ENCODE results near the gene CHL1.

Gene CHL1

GRCh38 chr3:445960-446359, 249.4 kb downstream of the CHL1 start:
- TF ChIP-seq YY1 (IDR thresholded peaks at IDR 0.05; ENCODE audit: low read depth) (no peak), FOXM1 (IDR thresholded peaks at IDR 0.05; ENCODE audit: borderline replicate concordance, low read depth) (no peak), USF1 (IDR thresholded peaks at IDR 0.05) (no peak), TCF12 (IDR thresholded peaks at IDR 0.05; ENCODE audit: low read depth) (no peak), CEBPB (IDR thresholded peaks at IDR 0.05) (no peak), REST (IDR thresholded peaks at IDR 0.05; ENCODE audit: low read depth) (no peak), CREB1 (IDR thresholded peaks at IDR 0.05; ENCODE audit: low read depth) (no peak), TAF1 (IDR thresholded peaks at IDR 0.05; ENCODE audit: low read depth) (no peak), RAD21 (IDR thresholded peaks at IDR 0.05; ENCODE audit: low read depth) (no peak), NFIC (IDR thresholded peaks at IDR 0.05) (no peak), TEAD4 (IDR thresholded peaks at IDR 0.05) (no peak), EGR1 (IDR thresholded peaks at IDR 0.05) (no peak), EP300 (IDR thresholded peaks at IDR 0.05; ENCODE audit: borderline replicate concordance) (no peak), ZBTB7A (IDR thresholded peaks at IDR 0.05; ENCODE audit: low read depth) (no peak), MAX (IDR thresholded peaks at IDR 0.05) (no peak)

- no peak for TF ChIP-seq TAF1 (IDR thresholded peaks at IDR 0.05; ENCODE audit: low read depth)
- no peak for TF ChIP-seq RAD21 (IDR thresholded peaks at IDR 0.05; ENCODE audit: low read depth)
- no peak for TF ChIP-seq TCF12 (IDR thresholded peaks at IDR 0.05; ENCODE audit: low read depth)
- TF ChIP-seq USF1 (IDR thresholded peaks at IDR 0.05): no peak
- no peak for TF ChIP-seq EGR1 (IDR thresholded peaks at IDR 0.05)
- no peak for TF ChIP-seq TEAD4 (IDR thresholded peaks at IDR 0.05)
- no peak for TF ChIP-seq ZBTB7A (IDR thresholded peaks at IDR 0.05; ENCODE audit: low read depth)
- TF ChIP-seq CREB1 (IDR thresholded peaks at IDR 0.05; ENCODE audit: low read depth): no peak
- no peak for TF ChIP-seq MAX (IDR thresholded peaks at IDR 0.05)
- TF ChIP-seq REST (IDR thresholded peaks at IDR 0.05; ENCODE audit: low read depth): no peak
- TF ChIP-seq CEBPB (IDR thresholded peaks at IDR 0.05): no peak
- no peak for TF ChIP-seq EP300 (IDR thresholded peaks at IDR 0.05; ENCODE audit: borderline replicate concordance)
- no peak for TF ChIP-seq YY1 (IDR thresholded peaks at IDR 0.05; ENCODE audit: low read depth)
- TF ChIP-seq FOXM1 (IDR thresholded peaks at IDR 0.05; ENCODE audit: borderline replicate concordance, low read depth): no peak
- no peak for TF ChIP-seq NFIC (IDR thresholded peaks at IDR 0.05)
Observed at GRCh38 chr3:447671-448070, 251.1 kb downstream of the CHL1 start.

- TF ChIP-seq NFIC (IDR thresholded peaks at IDR 0.05): no peak
- TF ChIP-seq TAF1 (IDR thresholded peaks at IDR 0.05; ENCODE audit: low read depth): no peak
- no peak for TF ChIP-seq YY1 (IDR thresholded peaks at IDR 0.05; ENCODE audit: low read depth)
- no peak for TF ChIP-seq CEBPB (IDR thresholded peaks at IDR 0.05)
- no peak for TF ChIP-seq EP300 (IDR thresholded peaks at IDR 0.05; ENCODE audit: borderline replicate concordance)
- no peak for TF ChIP-seq USF1 (IDR thresholded peaks at IDR 0.05)
- TF ChIP-seq TCF12 (IDR thresholded peaks at IDR 0.05; ENCODE audit: low read depth): no peak
- no peak for TF ChIP-seq CREB1 (IDR thresholded peaks at IDR 0.05; ENCODE audit: low read depth)
- TF ChIP-seq EGR1 (IDR thresholded peaks at IDR 0.05): no peak
- no peak for TF ChIP-seq ZBTB7A (IDR thresholded peaks at IDR 0.05; ENCODE audit: low read depth)
- TF ChIP-seq RAD21 (IDR thresholded peaks at IDR 0.05; ENCODE audit: low read depth): no peak
Observed at GRCh38 chr3:449711-450110, 253.1 kb downstream of the CHL1 start.

GRCh38 chr3:452221-452620, 255.7 kb downstream of the CHL1 start:
- no peak for TF ChIP-seq RAD21 (IDR thresholded peaks at IDR 0.05; ENCODE audit: low read depth)

- TF ChIP-seq MAX (IDR thresholded peaks at IDR 0.05): no peak
- no peak for TF ChIP-seq USF1 (IDR thresholded peaks at IDR 0.05)
- no peak for TF ChIP-seq RAD21 (IDR thresholded peaks at IDR 0.05; ENCODE audit: low read depth)
- TF ChIP-seq REST (IDR thresholded peaks at IDR 0.05; ENCODE audit: low read depth): no peak
- TF ChIP-seq ZBTB7A (IDR thresholded peaks at IDR 0.05; ENCODE audit: low read depth): no peak
- no peak for TF ChIP-seq TEAD4 (IDR thresholded peaks at IDR 0.05)
- no peak for TF ChIP-seq FOXM1 (IDR thresholded peaks at IDR 0.05; ENCODE audit: borderline replicate concordance, low read depth)
Observed at GRCh38 chr3:453106-453505, 256.5 kb downstream of the CHL1 start.

Measured in Ishikawa (cell line).